Measurements from ENCODE around the gene RAP1GAP.

Gene RAP1GAP

GRCh38 chr1:21605964-21606705, 63.0 kb downstream of the RAP1GAP start:
- TF ChIP-seq EZH2phosphoT487 (IDR thresholded peaks at IDR 0.05; ENCODE audit: low read length) (no peak), EZH2 (optimal IDR thresholded peaks at IDR 0.05; ENCODE audit: low read depth, low read length) (no peak), CTCF (IDR thresholded peaks at IDR 0.05; ENCODE audit: low read length) (no peak)
- H3F3A ChIP-seq (ENCODE audit: insufficient read depth, low read length) = no peaks in the 10 kb centered on the region
- DNase-seq = no peak
- no peak overlapping the region for H3K9ac ChIP-seq (ENCODE audit: low read length)
- H3K9me2 ChIP-seq (replicated peaks; ENCODE audit: insufficient read depth, low read length) = no peaks in the 10 kb centered on the region
- H4K20me1 ChIP-seq (ENCODE audit: insufficient read depth, low read length) = no peaks in the 10 kb centered on the region
- H3K9me3 ChIP-seq (replicated peaks; ENCODE audit: insufficient read depth, low read length) = no peaks in the 10 kb centered on the region
- H3K4me1 ChIP-seq (ENCODE audit: low read length) = peaks cover 7% of the 10 kb centered on the region; the same call in 1 of the 2 replicates
- no peak overlapping the region for H3K27ac ChIP-seq (ENCODE audit: low read length)
- H3K4me2 ChIP-seq (ENCODE audit: low read depth, low read length) = no peak overlapping the region
- peaks cover 73% of the 10 kb centered on the region for H3K27me3 ChIP-seq (replicated peaks; ENCODE audit: insufficient read depth, low read length)
- no peaks in the 10 kb centered on the region for H3K79me2 ChIP-seq (ENCODE audit: low read length)
- no peak overlapping the region for H3K4me3 ChIP-seq (ENCODE audit: low read length)
- H3K36me3 ChIP-seq (replicated peaks; ENCODE audit: insufficient read depth, low read length) = no peaks in the 10 kb centered on the region
- H2AFZ ChIP-seq (ENCODE audit: low read length) = no peak overlapping the region

GRCh38 chr1:21605012-21605715, 64.0 kb downstream of the RAP1GAP start:
- no peak overlapping the region for H3K9ac ChIP-seq (ENCODE audit: low read length)
- H3K79me2 ChIP-seq (ENCODE audit: low read length) = no peaks in the 10 kb centered on the region
- no peaks in the 10 kb centered on the region for H3K36me3 ChIP-seq (replicated peaks; ENCODE audit: insufficient read depth, low read length)
- peaks cover 7% of the 10 kb centered on the region; the same call in 1 of the 2 replicates for H3K4me1 ChIP-seq (ENCODE audit: low read length)
- TF ChIP-seq CTCF (IDR thresholded peaks at IDR 0.05; ENCODE audit: low read length) (no peak), EZH2phosphoT487 (IDR thresholded peaks at IDR 0.05; ENCODE audit: low read length) (no peak), EZH2 (optimal IDR thresholded peaks at IDR 0.05; ENCODE audit: low read depth, low read length) (no peak)
- H3K4me3 ChIP-seq (ENCODE audit: low read length) = no peak overlapping the region
- no peaks in the 10 kb centered on the region for H3F3A ChIP-seq (ENCODE audit: insufficient read depth, low read length)
- no peak overlapping the region for H3K4me2 ChIP-seq (ENCODE audit: low read depth, low read length)
- H3K27ac ChIP-seq (ENCODE audit: low read length) = no peak overlapping the region
- peaks cover 71% of the 10 kb centered on the region for H3K27me3 ChIP-seq (replicated peaks; ENCODE audit: insufficient read depth, low read length)
- no peaks in the 10 kb centered on the region for H3K9me2 ChIP-seq (replicated peaks; ENCODE audit: insufficient read depth, low read length)
- H2AFZ ChIP-seq (ENCODE audit: low read length) = no peak overlapping the region
- no peaks in the 10 kb centered on the region for H4K20me1 ChIP-seq (ENCODE audit: insufficient read depth, low read length)
- no peak for DNase-seq
- H3K9me3 ChIP-seq (replicated peaks; ENCODE audit: insufficient read depth, low read length) = no peaks in the 10 kb centered on the region

DNA sequence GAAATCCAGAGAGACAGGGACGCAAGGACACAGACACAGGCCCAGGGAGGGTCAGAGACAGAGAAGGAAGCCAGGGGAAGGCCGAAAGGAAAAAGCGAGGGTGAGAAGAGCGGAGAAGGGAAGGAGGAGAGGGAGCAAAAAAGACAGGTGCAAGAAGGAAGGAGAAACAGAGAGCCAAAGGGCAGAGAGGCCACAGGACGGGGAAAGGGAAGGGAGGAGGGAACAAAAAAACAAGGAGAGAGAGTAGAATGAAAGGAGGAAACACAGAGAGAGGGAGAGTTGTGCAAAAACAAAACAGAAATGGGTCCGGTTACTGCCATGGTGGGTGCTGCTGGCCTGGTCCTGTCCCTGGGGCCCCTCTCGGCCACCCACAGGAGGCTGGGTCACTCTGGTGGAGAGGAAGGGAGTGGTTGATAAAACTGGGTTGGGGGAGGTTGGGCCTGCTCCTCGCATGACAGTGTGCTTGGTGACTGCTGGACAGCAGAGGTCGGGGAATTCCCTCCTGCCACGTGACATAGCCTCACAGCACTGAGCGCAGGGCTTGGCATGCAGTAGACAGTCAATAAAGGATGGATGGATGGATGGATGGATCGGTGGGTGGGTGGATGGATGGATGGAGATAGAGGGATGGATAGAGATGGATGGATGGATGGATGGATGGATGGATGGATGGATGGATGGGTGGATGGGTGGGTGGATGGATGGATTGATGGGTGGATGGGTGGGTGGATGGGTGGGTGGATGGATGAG, 64.8 kb downstream of the RAP1GAP start:
- Histone ChIP-seq H3K9me3 (replicated peaks; ENCODE audit: insufficient read depth, low read length) (no peaks in the 10 kb centered on the region), H3K36me3 (replicated peaks; ENCODE audit: insufficient read depth, low read length) (no peaks in the 10 kb centered on the region), H3K9me2 (replicated peaks; ENCODE audit: insufficient read depth, low read length) (no peaks in the 10 kb centered on the region), H3K9ac (ENCODE audit: low read length) (no peak overlapping the region), H3K4me2 (ENCODE audit: low read depth, low read length) (0 out of 2 replicates have a peak overlapping the region, but pooled peaks have one; percentile 9), H3K4me3 (ENCODE audit: low read length) (no peak overlapping the region), H3K4me1 (ENCODE audit: low read length) (peaks cover 7% of the 10 kb centered on the region; the same call in 1 of the 2 replicates), H3K27ac (ENCODE audit: low read length) (no peak overlapping the region), H3F3A (ENCODE audit: insufficient read depth, low read length) (no peaks in the 10 kb centered on the region), H4K20me1 (ENCODE audit: insufficient read depth, low read length) (no peaks in the 10 kb centered on the region), H3K79me2 (ENCODE audit: low read length) (no peaks in the 10 kb centered on the region), H3K27me3 (replicated peaks; ENCODE audit: insufficient read depth, low read length) (peaks cover 77% of the 10 kb centered on the region), H2AFZ (ENCODE audit: low read length) (no peak overlapping the region)
- TF ChIP-seq CTCF (IDR thresholded peaks at IDR 0.05; ENCODE audit: low read length) = no peak
- no peak for TF ChIP-seq EZH2phosphoT487 (IDR thresholded peaks at IDR 0.05; ENCODE audit: low read length)
- no peak for TF ChIP-seq EZH2 (optimal IDR thresholded peaks at IDR 0.05; ENCODE audit: low read depth, low read length)
- no peak for DNase-seq

All from MM.1S (cell line).